GM12801 (cell line): Measurements from ENCODE around the gene TMEM51.

ENCODE experiments used
- CTCF ChIP-seq: IDR thresholded peaks from one replicate; pipeline ENCODE4 v1.5.1; 2011; ENCODE audit warnings: control low read depth; ENCODE audit not compliant: insufficient read length; ENCODE audit errors: extremely low read depth

Gene TMEM51

DNA sequence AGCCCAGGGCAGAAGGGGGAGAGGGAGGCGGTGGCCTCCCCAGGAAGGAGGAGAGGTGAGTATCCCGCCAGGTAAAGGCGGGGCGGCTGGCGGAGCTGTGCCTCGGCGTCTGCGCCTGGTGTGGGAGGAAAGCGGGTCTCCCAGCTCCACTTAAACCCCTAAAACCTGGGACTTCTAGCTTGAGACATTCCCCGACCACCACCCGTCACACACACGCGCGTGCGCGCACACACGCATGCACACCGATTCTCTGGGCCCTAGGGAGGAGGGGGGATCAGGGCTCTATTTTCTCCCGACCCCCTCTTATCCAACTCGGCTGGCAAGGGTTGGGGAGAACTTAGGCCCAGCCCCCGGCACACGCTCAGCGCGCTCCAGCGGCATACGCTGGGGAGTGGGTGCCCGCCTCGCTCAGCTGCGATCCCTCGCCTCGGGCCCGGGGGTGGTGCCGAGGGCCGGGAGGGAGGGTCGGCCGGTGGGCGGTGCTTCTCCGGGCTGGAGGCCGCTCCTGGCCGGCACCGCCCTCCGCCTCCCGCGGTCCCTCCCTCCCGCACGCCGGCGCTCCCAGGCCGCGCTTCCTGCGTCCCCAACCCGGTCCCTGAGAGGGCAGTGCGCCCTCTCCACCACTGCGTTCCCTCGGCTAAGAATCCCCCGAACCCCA, at the start of gene TMEM51:
TMEM51 (plus strand) TSS at position 564 of the 658 bp plus-strand sequence. CDS start 61,341 bp downstream, outside the sequence.
- no peak for TF ChIP-seq CTCF

- no peak for TF ChIP-seq CTCF
These were observed 49.6 kb upstream of the TMEM51 start for GRCh38 chr1:15103906-15104305.

GRCh38 chr1:15104768-15105167, 48.8 kb upstream of the TMEM51 start:
- TF ChIP-seq CTCF = no peak

- TF ChIP-seq CTCF = no peak
These were observed 46.9 kb upstream of the TMEM51 start for GRCh38 chr1:15106608-15107007.

DNA sequence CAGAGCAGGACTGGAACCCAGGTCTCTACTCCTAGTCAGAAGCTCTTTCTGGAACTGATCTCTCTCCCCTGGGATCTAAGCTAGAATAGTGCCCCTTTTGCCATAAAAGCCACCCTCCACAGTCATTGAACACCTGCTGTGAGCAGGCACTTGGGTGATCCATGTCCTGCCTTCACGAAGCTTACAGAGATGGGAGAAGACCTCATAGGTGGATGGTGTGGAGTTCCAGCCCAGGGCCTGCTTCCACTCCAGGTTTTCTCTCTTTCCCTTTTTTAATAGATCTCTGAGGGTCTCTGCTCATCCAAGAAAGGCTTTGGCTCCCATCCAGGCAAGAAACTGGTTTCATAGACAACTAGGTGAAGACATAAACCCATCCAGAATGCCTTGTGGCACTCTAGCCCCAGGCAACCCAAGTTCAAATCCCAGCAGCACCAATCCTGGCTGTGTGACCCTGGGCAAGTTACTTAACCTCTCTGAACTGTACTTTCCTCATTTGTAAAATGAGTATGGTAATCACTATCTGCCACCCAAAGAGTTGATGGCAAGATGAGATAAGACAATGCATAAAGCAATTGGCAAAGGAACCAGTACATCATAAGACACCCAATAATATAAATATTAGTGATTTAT, 46.4 kb upstream of the TMEM51 start:
- TF ChIP-seq CTCF = no peak

DNA sequence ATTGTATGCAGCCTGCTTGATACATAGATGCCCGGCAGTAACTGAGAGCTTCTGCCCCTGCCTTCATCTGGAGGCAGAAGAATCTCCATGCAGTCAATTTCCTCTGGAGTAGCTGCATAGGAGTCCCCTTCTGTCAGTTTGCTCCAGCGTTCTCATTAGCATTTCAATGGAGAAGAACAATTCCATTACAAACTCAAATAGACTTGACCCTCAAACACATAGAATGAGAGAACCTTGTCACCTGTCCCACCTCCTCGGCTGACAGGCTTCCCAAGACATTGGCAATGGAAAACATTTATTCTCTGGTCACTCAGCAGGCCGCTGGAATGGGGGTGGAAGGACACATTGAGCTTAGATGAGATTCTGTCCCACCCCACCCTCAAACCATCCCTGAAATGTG, 45.6 kb upstream of the TMEM51 start:
- TF ChIP-seq CTCF = no peak

GRCh38 chr1:15110128-15110866, 43.2 kb upstream of the TMEM51 start:
- TF ChIP-seq CTCF = no peak
